ENCODE results near the gene ARMC3.
"Not testable (repeated sequence)": the region's sequence is repeated elsewhere in the genome, so short reads cannot be mapped to it uniquely, and the experiment has no call there.

Gene ARMC3

DNA sequence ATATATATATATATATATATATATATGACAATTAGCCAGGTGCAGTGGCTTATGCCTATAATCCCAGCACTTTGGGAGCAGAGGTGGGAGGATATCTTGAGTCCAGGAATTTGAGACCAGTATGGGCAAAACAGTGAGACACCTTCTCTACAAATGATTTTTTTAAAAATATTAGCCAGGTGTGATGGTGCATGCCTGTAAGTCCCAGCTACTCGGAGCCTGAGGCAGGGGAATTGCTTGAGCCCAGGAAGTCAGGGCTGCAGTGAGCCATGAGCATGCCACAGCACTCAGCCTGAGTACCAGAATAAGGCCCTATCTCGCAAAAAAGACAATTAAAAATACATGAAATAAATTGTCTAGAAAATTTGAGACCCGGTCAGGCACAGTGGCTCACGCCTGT lies 120.3 kb downstream of the ARMC3 start:
- no peak for DNase-seq (ENCODE audit: low read depth in 2 of 2)

DNA sequence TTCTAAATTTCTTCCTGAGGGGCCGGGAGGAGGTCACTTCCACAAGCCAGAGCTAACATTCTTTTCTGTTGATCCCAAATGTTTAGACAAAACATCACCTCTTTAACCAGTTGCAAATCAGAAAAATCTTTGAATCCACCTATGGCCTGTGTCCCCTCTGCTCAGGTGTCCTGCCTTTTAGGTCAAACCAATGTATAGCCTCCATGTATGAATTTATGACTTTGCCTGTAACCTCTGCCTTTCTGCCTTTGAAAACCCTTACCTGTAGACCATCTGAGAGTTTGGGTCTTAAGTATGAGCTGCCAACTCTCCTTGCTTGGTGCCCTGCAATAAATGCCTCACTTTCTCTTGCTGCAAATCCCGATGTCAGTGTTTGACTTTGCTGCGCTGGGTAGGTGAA lies 123.4 kb downstream of the ARMC3 start:
- DNase-seq (ENCODE audit: low read depth in 2 of 2) = no peak

DNA sequence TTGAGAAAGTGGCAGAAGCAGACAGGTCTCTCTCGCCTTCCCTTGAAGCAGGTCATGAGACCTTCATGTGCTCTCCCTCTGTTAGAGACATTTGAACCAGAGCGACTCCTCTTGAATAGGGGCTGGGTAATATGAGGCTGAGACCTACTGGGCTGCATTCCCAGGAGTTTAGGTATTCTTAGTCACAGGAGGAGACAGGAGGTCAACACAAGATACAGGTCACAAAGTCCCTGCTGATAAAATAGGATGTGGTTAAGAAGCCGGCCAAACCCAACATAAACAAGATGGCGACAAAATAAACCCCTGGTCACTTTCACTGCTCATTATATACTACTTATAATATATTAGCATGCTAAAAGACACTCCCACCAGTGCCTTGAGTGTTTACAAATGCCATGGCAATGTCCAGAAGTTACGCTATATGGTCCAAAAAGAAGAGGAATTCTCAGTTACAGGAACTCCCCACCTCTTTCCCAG lies 124.0 kb downstream of the ARMC3 start:
- DNase-seq (ENCODE audit: low read depth in 2 of 2) = no peak

DNA sequence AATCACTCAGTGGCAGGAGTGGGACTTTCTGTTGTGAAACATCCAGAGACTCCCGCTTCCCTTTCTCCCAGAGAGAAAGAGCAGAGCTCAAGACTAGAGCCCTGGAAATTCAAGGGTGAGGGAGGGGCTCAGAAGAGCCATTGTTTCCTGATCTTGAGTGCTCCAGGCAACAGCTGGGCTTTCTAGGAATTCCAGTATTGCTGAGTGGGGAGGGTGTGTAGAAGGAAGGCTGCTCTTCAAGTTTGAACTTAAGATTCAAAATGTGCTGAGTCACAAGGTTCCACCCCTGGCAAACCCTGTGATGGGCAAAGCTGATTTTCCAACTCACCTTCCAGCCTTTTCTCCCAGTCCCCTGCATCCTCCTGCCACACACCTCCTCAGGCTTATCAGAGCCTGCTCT lies 125.2 kb downstream of the ARMC3 start:
- no peak for DNase-seq (ENCODE audit: low read depth in 2 of 2)

DNA sequence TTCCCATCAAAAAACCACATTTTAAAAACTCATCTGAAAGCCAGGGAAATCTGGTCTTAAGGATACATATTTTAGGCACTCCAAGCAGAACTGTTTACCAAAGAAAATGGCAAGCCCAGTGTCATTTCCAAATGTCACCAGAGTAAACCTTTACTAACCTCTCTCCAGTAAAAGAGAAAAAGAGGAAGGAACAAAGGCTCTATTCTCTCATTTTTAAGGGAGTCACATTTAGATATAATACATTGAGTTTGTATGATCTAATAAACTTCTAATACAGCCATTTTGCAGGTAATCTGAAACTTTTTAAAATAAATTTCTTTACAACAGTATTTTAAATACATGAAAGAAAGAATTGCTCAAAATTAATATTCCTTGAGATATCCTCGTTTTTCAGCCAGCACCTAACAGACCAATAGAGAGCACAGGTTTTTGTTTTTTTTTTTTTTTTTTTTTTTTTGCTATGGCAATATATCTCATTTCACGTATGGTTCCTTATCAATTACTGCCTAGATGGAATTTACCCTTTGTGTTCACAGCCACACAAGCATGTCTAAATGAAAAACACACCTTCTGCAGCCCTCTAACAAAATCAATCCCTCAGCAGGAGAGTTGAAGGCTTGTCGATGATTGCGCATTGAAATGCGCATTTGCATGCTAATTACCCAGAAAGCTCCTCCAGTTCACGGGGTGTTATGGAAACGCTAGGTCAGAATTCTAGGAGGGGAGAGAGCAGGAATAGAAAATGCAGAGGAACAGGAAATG lies 127.8 kb downstream of the ARMC3 start:
- no peak for DNase-seq (ENCODE audit: low read depth in 2 of 2)

DNA sequence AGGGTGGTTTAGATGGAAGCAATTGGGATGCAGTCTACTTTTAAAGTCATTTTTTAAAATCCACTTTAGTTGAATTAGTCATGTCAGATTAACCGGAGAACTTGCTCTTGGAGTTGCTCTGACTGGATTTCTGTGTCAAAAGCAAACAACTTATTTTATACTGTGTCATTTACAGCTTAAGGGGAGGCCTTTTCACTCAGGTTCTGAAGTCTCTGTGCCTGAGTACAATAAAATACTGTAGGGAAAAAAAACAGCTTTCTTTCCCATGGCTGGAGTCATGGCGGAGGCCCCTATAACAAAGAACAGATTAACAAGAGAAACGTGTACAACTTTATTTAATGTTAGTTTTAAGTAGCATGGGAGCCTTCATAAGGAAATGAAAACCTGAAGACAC lies 128.3 kb downstream of the ARMC3 start:
- DNase-seq (ENCODE audit: low read depth in 2 of 2) = no peak

DNA sequence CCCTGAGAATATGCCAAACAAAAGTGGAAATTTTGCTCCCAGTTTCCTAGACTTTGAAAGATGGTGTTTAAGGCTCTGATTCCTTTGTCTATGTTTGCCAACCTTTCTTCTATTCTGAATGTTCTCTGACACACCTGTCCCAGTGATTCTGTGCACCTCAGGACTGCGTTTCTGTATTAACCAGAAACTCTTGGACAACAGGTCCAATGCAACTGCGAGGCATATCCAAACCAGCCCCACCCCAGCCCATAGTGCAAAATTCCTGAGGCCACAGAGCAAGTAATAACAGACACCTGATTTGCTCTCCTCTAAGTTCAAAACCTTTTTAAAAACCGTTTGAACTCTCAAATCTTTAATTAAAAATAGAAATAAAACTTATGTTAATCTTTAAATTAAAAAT lies 130.5 kb downstream of the ARMC3 start:
- no peak for DNase-seq (ENCODE audit: low read depth in 2 of 2)

DNA sequence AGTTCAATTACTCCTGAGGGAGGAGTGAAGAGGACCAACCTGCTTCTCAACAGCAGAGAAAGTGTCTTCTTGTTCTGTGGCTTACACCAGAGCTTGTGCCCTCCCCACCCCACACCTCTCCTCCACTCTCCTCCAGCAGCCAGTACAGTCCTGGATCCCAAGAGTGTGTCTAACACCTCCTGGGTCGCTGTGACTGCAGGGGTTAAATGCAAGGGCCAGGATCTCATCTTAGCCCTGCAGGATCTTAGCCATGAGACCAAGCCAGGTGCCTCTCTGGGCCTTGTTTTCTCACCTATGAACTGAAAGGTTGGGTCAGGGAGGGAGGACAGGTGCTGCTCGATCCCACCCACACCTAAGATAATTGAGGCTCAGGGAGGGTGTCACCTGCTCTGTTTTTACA lies 133.1 kb downstream of the ARMC3 start:
- no peak for DNase-seq (ENCODE audit: low read depth in 2 of 2)

DNA sequence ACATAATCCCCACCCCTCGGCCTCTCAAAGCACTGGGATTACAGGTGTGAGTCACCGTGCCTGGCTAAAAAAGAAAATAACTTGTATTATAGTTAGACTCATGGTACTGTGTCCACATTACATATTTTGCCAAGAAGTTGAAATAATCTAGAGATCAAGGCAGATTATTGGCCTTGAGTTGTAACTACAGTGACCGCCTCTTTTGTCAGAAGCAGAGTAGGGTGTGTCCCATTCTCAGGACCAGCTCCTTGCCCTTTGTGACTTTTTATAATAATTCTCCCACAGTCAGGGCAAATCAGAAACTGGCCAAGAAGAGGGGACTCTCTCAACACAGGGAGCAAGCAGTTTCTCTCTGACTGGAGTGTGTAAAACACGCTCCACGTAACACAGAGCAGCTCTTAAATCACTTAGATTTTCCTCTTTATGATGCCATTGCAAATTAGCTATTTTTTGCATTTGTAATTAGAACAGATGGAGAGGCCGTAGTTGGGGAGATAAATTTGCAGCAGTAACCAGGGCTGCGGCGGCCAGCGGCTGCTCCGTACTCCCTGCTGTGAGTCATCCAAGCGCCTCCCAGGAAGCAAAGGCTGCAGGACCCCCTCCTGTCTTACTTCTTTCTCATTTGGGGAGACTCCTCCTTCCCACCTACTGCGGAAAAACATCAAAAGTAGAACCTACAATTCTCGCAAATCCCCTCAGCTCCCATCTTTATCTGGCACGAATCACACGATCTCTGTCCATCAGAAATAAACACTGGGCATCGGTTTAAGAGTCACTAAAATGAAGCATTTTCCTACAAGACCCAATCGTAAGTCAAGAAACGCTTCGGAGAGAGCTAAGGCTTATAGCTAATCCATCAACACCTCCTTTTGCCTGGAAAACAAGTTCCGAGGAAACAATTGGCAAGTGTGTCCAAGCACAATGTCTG lies 135.5 kb downstream of the ARMC3 start:
- DNase-seq (ENCODE audit: low read depth in 2 of 2) = no peak

DNA sequence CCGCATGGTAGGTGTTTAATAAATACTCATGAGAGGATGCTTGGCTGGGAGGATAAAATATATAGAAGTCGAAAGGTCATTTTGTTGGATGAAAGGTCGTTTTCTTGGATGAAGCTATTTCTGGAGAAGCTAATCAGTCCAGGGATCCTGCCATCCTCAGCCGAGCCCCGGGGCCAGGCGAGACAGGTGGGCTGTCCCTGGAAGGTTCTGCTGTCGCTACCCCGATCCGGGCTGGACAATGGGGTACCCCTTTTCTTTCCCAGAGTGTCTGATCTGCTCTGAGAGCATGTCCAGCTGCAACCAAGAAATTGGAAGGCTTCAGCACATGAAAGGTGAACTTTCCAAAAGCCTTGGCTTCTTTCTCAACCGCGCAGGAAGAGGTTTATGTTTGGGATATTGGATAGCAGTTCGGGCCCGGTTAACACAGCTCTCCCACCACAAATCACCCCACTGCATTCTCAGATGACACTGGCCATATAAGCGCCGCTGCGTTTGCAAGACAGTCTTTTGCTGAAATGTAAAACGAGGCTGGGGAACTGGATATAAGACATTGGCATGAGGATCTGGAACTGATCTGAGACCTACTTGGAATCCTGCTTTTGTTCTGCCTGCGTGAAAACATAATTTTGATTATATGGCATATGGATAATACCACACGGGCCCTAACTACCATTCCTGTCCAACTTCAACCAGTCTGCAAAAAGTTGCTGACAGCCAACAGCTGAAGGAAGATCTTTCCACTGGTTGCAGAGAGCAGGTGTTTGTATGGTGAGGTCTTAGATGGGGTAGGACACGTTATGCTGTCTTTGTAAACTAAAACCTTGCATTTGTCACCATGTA lies 136.3 kb downstream of the ARMC3 start:
- no peak for DNase-seq (ENCODE audit: low read depth in 2 of 2)

DNA sequence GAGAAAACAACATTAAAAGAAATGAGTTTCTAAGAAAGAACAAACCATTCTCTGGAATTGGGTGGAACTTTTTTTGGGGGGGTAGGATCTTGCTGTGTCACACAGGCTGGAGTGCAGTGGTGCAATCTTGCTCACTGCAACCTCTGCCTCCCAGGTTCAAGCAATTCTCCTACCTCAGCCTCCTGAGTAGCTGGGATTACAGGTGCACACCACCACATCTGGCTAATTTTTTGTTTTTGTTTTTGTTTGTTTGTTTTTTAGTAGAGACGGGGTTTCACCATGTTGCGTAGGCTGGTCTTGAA lies 136.9 kb downstream of the ARMC3 start:
- DNase-seq (ENCODE audit: low read depth in 2 of 2) = not testable (repeated sequence)

DNA sequence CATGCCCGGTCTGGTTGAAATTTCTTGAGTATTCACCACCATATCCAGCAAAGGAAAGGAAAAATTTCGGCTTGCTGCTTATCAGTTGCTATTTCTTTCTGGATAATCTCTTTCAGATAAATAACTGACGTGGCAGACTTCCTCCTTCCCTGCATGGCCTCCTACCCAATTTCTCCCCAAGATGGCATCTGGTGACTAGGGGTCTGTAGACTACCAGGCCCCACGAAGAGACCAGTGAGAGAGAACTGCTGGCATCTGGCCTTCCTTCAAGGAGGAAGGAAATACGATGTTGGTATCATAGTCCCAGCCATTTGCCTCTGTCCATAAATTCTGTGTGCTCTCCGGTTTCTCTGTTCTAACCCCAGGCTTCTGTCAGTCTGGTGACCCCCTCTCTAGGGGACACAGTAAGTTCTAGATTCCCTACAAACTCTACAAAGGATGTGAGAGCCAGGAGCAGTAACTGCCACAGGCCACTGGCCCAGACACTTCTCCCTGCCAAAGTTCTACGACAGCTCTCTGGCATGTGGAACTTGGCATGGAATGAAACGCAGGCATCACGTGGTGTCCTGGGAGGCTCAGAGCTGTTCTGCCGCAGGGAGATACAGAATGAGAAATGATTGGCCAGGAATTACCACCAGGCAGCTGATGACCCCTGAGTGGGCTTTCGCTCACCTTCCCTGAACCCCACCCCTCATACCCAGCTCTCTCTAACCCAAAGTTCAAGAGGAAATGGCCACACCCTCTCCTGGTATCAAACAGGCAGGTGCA lies 137.5 kb downstream of the ARMC3 start:
- DNase-seq (ENCODE audit: low read depth in 2 of 2) = no peak

DNA sequence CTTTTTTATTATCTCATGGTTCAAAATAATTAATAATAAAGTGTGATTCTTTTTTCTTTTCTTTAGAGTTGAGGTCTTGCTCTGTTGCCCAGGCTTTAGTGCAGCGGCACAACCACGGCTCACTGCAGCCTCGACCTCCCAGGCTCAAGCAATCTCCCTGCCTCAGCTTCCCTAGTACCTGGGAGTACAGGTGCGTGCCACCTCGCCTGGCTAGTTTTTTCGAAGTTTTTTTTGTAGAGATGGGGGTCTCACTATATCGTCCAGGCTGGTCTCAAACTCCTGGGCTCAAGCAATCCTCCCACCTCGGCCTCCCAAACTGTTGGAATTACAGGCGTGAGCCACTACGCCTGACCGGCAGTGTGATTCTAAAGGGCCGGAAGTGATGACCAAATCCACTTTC lies 139.5 kb downstream of the ARMC3 start:
- DNase-seq (ENCODE audit: low read depth in 2 of 2) = no peak

DNA sequence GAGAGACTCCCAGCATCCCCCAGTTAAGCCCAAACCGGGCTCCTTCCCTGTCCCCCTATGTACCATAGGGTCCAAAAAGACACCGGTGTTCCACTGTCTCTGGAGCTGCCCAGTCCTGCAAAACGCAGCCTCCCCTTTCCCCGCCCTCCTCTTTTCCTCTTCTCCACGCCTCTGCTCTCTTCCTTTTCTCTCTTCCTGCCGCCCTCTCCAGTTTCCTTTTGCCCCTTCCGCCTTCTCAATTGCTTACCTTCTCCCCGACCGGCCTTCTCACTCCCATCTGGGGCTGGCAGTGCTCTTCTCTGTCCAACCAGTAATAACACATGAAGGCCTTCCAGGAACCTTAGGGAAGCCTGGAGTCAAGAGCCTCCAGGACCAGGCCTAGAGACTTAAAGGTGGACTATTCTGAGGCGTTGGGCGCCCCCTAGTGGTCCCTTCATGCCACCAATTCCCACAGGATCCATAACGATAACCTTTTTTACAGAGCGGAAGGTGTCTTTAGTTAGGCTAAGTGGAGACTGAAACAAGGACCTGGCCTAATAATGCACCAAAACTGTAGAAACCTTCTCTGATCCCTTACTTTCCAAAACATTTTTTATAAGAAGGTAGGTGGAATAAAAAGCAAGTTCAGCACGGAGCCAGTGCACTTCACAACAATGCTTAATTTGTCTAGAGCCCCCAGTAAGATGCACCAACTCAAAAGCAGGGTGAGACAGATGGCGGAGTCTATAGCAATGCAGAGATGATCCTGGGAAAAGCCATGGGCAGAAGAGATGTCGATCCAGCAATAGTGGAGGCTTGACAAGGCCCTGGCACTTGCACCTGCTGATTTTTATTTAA lies 140.3 kb downstream of the ARMC3 start:
- peak; percentile 19 for DNase-seq (ENCODE audit: low read depth in 2 of 2)

DNA sequence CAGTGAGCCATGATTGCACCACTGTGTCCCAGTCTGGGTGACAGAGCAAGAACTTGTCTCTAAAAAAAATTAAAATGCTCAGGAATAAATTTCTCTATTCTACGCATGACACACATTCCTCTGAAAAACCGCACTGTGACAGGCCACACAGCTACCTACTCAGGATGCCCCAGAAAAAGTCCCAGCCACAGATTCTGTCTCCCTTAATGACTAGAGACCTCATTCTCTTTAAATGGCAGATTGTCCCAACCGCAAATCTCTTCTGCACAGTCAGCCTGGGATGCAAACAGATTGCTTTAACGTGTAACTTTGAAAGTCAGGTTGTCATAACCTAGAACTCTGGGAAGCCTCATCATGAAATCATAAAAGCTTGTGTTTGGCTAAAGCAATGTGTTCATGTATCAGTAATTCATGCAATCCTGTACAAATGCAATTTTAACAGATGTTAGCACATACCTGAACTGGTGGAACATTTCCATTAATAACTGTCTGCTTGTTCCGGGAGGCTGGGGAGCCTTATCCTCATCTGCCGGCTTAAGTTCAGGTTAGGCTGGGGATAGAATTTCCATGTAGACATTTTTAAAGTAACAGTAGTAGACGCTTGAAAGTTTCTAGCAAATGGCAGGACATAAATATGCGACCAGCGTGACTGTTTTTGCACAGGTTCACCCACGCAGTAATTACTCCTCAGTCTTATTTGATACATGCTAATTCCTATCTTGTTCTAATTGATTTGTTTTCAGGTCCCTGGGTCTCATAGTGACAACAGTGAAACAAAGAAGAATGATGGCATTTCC lies 141.4 kb downstream of the ARMC3 start:
- DNase-seq (ENCODE audit: low read depth in 2 of 2) = no peak

DNA sequence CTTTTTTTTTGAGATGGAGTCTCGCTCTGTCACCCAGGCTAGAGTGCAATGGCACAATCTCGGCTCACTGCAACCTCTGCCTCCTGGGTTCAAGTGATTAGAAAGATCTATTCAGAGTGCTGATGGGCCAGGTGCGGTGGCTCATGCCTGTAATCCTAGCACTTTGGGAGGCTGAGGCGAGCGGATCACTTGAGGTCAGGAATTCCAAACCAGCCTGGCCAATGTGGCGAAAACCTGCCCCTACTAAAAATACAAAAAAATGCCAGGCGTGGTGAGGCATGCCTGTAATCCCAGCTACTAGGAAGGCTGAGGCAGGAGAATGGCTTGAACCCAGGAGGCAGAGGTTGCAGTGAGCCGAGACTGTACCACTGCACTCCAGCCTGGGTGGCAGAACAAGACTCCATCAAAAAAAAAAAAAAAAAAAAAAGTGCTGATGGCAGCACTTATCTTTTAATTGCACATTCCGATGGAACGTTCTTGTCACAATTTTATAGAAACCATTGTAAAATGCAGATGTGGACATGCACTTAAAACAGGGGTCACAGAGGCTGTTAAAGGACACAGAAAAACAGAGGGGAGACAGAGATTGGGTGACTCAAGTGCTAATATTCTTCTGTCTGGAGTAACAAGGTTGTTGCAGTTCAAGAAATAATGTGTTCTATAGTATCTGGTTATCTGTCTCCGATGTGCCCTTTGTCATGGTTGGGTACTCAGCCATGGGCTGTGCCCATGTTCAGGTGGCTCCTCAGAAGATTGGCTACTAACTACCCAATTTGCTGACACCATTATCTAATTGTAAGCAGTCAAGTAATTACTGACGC lies 142.4 kb downstream of the ARMC3 start:
- DNase-seq (ENCODE audit: low read depth in 2 of 2) = not testable (repeated sequence)

DNA sequence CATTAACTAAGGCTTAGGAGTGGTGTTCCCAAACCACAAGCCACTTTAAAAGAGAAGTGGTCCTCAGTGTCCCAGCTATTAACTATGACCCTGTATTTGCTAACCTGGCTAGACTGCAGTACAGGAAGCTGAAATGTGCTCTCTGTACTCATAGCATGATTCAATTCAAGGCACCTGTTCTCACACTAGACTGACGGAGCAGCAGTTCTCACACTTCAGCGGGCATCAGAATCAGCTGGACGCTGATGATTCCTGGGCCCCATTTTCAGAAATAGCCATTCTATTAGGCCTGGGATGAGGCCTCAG lies 143.0 kb downstream of the ARMC3 start:
- no peak for DNase-seq (ENCODE audit: low read depth in 2 of 2)

DNA sequence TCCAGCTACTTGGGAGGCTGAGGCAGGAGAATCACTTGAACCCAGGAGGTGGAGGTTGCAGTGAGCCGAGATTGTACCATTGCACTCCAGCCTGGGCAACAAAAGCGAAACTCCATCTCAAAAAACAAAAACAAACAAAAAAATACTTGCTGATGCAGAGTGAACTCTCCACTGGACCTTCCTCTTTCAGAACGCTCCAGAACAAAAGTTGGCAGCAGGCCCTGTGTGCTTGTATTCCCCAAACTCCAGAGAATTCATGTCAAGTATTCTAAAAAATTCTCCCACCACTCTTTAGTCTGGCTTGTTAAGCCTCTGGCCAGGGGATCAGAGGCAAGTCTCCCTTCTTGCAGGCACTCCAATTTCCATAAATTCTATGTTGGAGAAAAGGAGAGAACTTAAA lies 144.7 kb downstream of the ARMC3 start:
- not testable (repeated sequence) for DNase-seq (ENCODE audit: low read depth in 2 of 2)

DNA sequence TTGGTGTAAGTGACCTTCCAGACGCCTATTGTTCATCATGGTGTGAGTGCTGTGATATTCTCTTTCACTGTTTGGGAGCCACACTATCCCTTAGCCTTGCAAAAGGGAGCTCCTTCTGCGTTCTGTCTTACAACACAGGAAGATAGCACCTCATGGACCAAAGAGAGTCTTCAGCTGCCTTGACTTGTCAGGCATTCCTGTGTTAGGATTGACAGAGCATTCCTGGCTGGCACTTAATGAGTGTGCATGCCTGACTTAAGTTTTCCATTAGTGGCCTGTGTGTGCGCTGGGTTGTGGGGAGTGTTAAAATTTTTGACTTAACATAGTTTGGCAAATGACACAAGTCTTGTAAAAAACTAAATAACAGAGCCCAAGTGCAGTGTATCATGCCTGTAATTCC lies 145.7 kb downstream of the ARMC3 start:
- no peak for DNase-seq (ENCODE audit: low read depth in 2 of 2)

Data from stimulated activated CD8-positive, alpha-beta memory T cell treated with anti-CD3 and anti-CD28 coated beads, Interleukin-15, amount 100 ng/mL, for 48 hours (primary cell).